Measurements from ENCODE around the gene PCDHGC3. TPM values are rescaled to one million over a fixed set of nuclear protein-coding genes. Genes with fewer than 3 reads are reported as not detected.
A peak's percentile ranks its signal among the peaks of the same experiment; 100 is the strongest.

The PCDHGC3 gene
- total RNA-seq, 1 donor from 2014 or later, result 10.9 TPM

- no peak for DNase-seq (ENCODE audit: low read depth in 2 of 2)
Observed at GRCh38 chr5:141507387-141508091, 31.8 kb downstream of the PCDHGC3 start.

GRCh38 chr5:141508440-141508797 is 32.7 kb downstream of the PCDHGC3 start:
- DNase-seq (ENCODE audit: low read depth in 2 of 2), result peak in 1 of 2 donors; percentile 31

GRCh38 chr5:141508798-141509611 is 33.2 kb downstream of the PCDHGC3 start:
- DNase-seq (ENCODE audit: low read depth in 2 of 2), result peak; percentile 69 to 83

- DNase-seq (ENCODE audit: low read depth in 2 of 2), result no peak
Observed at GRCh38 chr5:141510160-141510559, 34.4 kb downstream of the PCDHGC3 start.

GRCh38 chr5:141510850-141511601 is 35.3 kb downstream of the PCDHGC3 start:
- no peak for DNase-seq (ENCODE audit: low read depth in 2 of 2)

- no peak for DNase-seq (ENCODE audit: low read depth in 2 of 2)
Observed at GRCh38 chr5:141511771-141512325, 36.1 kb downstream of the PCDHGC3 start.

GRCh38 chr5:141512390-141512910 is 36.7 kb downstream of the PCDHGC3 start:
- DNase-seq (ENCODE audit: low read depth in 2 of 2), result peak; percentile 58 to 84

GRCh38 chr5:141512911-141513626 is 37.3 kb downstream of the PCDHGC3 start:
- peak; percentile 58 to 72 for DNase-seq (ENCODE audit: low read depth in 2 of 2)

- peak; percentile 72 to 83 for DNase-seq (ENCODE audit: low read depth in 2 of 2)
Observed at GRCh38 chr5:141513627-141514329, 38.0 kb downstream of the PCDHGC3 start.

GRCh38 chr5:141514330-141515133 is 38.8 kb downstream of the PCDHGC3 start:
- peak in 1 of 2 donors; percentile 41 for DNase-seq (ENCODE audit: low read depth in 2 of 2)

GRCh38 chr5:141515141-141515540 is 39.4 kb downstream of the PCDHGC3 start:
- DNase-seq (ENCODE audit: low read depth in 2 of 2), result no peak

- no peak for DNase-seq (ENCODE audit: low read depth in 2 of 2)
Observed at GRCh38 chr5:141515946-141516671, 40.3 kb downstream of the PCDHGC3 start.

- no peak for DNase-seq (ENCODE audit: low read depth in 2 of 2)
Observed at GRCh38 chr5:141516672-141517025, 40.9 kb downstream of the PCDHGC3 start.

GRCh38 chr5:141517312-141517711 is 41.5 kb downstream of the PCDHGC3 start:
- DNase-seq (ENCODE audit: low read depth in 2 of 2), result no peak

- no peak for DNase-seq (ENCODE audit: low read depth in 2 of 2)
Observed at GRCh38 chr5:141517880-141518617, 42.3 kb downstream of the PCDHGC3 start.

- no peak for DNase-seq (ENCODE audit: low read depth in 2 of 2)
Observed at GRCh38 chr5:141518618-141519015, 42.9 kb downstream of the PCDHGC3 start.

GRCh38 chr5:141519605-141520565 is 44.1 kb downstream of the PCDHGC3 start:
- no peak for DNase-seq (ENCODE audit: low read depth in 2 of 2)

All from lung microvascular endothelial cell (primary cell).